ENCODE data around the gene LRIF1. TPM values are rescaled to one million over a fixed set of nuclear protein-coding genes. Genes with fewer than 3 reads are reported as not detected.
"Not testable (repeated sequence)": the region's sequence is repeated elsewhere in the genome, so short reads cannot be mapped to it uniquely, and the experiment has no call there.

The LRIF1 gene
- total RNA-seq, 6 experiments from 2014 or later: 14.7 to 17.9 (median 17.2) TPM

DNA sequence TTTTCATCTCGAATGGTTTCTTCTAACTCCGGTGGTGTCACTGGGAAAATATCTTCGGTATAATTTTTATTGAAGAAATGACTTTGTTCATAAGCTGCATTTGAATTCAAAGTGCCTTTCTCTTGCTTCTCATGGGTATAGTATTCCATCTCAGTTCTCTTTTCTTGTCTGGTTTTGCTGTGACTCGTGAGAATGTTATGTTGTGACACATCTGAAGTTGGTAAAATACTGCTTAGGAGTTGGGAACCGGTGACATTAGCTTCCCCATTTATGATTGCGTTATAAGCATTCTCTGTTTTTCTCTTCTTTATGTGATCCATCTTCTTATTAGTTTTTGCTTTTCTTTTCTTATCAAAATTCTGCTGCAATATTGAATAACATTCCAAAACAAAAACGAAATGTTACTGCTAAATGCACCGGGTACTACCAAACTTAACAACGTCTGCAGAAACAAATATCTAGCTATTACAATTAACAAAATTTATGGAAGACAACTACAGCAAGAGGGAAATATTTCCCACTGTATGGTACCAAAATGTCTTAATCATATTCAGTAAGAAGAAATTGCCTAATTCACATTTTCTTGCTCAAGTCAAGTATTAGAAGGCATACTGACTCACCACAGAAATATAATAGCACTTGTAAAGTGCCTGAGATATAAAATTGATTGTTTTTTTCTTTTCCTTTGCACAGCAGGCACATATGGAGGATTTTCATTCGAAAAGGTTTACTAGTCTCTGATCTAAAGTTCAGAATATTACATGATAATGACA, 15.5 kb downstream of the LRIF1 start:
- DNase-seq: peak; percentile 8
- Mint-ChIP-seq H3K4me3 (no peak overlapping the region), H3K9me3 (peaks cover 13% of the 10 kb centered on the region), H3K27ac (no peak overlapping the region), H3K36me3 (ENCODE audit: low read depth) (peaks cover 63% of the 10 kb centered on the region), H3K27me3 (ENCODE audit: insufficient read depth) (no peaks in the 10 kb centered on the region), H3K4me1 (ENCODE audit: low read depth) (peaks cover 11% of the 10 kb centered on the region)
- TF ChIP-seq, protein P1, sequence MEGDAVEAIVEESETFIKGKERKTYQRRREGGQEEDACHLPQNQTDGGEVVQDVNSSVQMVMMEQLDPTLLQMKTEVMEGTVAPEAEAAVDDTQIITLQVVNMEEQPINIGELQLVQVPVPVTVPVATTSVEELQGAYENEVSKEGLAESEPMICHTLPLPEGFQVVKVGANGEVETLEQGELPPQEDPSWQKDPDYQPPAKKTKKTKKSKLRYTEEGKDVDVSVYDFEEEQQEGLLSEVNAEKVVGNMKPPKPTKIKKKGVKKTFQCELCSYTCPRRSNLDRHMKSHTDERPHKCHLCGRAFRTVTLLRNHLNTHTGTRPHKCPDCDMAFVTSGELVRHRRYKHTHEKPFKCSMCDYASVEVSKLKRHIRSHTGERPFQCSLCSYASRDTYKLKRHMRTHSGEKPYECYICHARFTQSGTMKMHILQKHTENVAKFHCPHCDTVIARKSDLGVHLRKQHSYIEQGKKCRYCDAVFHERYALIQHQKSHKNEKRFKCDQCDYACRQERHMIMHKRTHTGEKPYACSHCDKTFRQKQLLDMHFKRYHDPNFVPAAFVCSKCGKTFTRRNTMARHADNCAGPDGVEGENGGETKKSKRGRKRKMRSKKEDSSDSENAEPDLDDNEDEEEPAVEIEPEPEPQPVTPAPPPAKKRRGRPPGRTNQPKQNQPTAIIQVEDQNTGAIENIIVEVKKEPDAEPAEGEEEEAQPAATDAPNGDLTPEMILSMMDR (IDR thresholded peaks at IDR 0.05): no peak

DNA sequence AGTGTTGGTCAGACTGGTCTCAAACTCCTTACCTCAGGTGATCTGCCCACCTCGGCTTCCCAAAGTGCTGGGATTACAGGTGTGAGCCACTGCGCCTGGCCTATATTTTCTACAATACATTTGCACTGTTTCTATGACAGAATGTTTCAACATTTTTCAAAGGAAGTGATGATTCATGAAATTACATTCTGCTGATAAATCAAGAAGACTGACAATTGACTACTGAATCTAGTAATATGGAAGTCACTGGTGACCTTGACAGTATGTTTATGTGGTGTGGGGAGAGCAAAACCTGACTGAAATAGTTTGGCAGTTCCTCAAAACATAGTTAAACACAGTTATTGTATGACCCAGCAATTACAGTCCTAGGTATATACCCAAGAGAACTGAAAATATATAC, 18.1 kb downstream of the LRIF1 start:
- Mint-ChIP-seq H3K9me3 (peaks cover 13% of the 10 kb centered on the region), H3K4me1 (ENCODE audit: low read depth) (peaks cover 11% of the 10 kb centered on the region), H3K27me3 (ENCODE audit: insufficient read depth) (no peaks in the 10 kb centered on the region), H3K36me3 (ENCODE audit: low read depth) (peaks cover 43% of the 10 kb centered on the region), H3K4me3 (no peak overlapping the region), H3K27ac (no peak overlapping the region)
- no peak for DNase-seq
- TF ChIP-seq, protein P1 (IDR thresholded peaks at IDR 0.05): no peak

DNA sequence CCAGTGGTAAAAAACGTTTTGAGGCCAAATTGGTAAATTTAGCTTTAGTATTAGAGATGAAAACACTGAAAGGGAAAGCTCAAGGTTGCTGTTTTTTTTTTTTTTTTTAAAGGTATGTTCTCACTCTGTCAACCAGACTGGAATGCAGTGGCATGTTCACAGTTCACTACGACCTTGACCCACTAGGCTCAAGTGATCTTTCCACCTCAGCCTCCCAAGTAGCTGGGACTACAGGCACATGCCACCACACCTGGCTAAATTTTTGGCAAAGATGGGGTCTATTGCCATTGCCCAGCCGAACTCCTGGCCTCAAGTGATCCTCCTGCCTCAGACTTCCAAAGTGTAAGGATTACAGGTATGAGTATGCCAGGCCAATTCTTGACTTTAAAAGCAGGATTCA, 18.9 kb downstream of the LRIF1 start:
- Mint-ChIP-seq H3K4me3 (no peak overlapping the region), H3K4me1 (ENCODE audit: low read depth) (peaks cover 11% of the 10 kb centered on the region), H3K36me3 (ENCODE audit: low read depth) (peaks cover 35% of the 10 kb centered on the region), H3K9me3 (peaks cover 13% of the 10 kb centered on the region), H3K27ac (no peak overlapping the region), H3K27me3 (ENCODE audit: insufficient read depth) (no peaks in the 10 kb centered on the region)
- no peak for DNase-seq
- TF ChIP-seq, protein P1 (IDR thresholded peaks at IDR 0.05): no peak

DNA sequence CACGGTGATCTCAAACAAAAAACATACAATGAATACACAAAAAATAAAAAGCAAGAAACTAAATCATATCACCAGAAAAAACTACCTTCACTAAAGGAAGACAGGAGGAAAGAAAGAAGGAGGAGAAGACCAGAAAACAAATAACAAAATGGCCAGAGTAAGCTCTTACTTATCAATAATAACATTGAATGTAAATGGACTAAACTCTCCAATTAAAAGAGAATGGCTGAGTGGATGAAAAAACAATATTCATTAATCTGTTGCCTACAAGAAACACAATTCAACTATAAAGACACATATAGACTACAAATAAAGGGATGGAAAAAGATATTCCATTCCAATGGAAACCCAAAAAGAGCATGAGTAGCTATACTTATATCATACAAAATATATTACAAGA, 27.2 kb downstream of the LRIF1 start:
- H3K9me3 Mint-ChIP-seq: peaks cover 3% of the 10 kb centered on the region
- no peaks in the 10 kb centered on the region for H3K36me3 Mint-ChIP-seq (ENCODE audit: low read depth)
- H3K27me3 Mint-ChIP-seq (ENCODE audit: insufficient read depth): no peaks in the 10 kb centered on the region
- TF ChIP-seq, protein P1 (IDR thresholded peaks at IDR 0.05): no peak
- DNase-seq: no peak
- no peak overlapping the region for H3K27ac Mint-ChIP-seq
- H3K4me3 Mint-ChIP-seq: no peak overlapping the region
- no peaks in the 10 kb centered on the region for H3K4me1 Mint-ChIP-seq (ENCODE audit: low read depth)

DNA sequence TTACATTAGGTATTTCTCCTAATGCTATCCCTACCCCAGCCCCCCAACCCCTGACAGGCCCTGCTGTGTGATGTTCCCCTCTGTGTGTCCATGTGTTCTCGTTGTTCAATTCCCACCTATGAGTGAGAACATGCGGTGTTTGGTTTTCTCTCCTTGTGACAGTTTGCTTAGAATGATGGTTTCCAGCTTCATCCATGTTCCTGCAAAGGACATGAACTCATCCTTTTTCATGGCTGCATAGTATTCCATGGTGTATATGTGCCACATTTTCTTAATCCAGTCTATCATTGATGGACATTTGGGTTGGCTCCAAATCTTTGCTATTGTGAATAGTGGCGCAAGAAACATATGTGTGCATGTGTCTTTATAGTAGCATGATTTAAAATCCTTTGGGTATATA, 32.6 kb downstream of the LRIF1 start:
- not testable (repeated sequence) for H3K4me3 Mint-ChIP-seq; H3K9me3 Mint-ChIP-seq; H3K4me1 Mint-ChIP-seq (ENCODE audit: low read depth); H3K36me3 Mint-ChIP-seq (ENCODE audit: low read depth); H3K27ac Mint-ChIP-seq; H3K27me3 Mint-ChIP-seq (ENCODE audit: insufficient read depth); DNase-seq

DNA sequence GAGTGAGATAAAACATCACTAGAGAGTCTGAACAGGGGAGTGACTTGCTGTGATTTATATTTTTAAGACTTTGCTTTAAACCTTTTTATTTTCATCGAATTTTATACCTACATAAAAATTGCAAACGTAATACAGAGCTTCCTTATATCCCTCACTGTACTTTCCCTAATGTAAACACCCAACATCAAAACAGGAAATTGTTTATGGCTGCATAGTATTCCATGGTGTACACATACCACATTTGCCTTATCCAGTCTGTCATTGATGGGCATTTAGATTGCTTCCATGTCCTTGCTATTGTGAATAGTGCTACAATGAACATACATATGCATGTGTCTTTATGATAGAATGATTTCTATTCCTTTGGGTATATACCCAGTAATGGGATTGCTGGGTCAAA, 34.8 kb downstream of the LRIF1 start:
- no peak for DNase-seq
- Mint-ChIP-seq H3K4me1 (ENCODE audit: low read depth) (0 out of 2 replicates have a peak, but pooled peaks cover 5% of the 10 kb centered on the region), H3K36me3 (ENCODE audit: low read depth) (no peaks in the 10 kb centered on the region), H3K27ac (no peak overlapping the region), H3K27me3 (ENCODE audit: insufficient read depth) (no peaks in the 10 kb centered on the region), H3K4me3 (no peak overlapping the region), H3K9me3 (peaks cover 5% of the 10 kb centered on the region)
- TF ChIP-seq, protein P1 (IDR thresholded peaks at IDR 0.05): no peak
